ENCODE results near the gene GPR55.

Gene GPR55

DNA sequence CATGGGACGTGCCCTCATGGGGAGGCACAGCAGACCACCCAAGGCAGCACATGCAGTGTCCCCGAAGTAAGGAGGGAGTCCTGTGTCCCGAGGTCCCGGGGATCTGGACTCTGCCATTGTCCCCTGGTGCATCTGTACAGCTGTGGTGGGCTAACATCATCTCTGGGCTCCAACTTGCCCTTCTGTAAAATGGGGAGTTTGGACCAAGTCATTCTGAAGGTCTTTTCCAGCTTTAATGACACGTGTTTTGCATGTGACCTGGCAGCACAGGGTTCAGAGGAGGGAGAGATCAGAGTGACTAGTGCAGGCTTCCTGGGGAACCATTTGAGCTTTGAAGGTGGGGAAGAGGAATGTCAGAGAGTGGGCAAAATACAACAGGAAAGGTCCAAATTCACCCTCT, 38.8 kb downstream of the GPR55 start:
- H3K27ac ChIP-seq: no peak overlapping the region
- TF ChIP-seq, protein P1, sequence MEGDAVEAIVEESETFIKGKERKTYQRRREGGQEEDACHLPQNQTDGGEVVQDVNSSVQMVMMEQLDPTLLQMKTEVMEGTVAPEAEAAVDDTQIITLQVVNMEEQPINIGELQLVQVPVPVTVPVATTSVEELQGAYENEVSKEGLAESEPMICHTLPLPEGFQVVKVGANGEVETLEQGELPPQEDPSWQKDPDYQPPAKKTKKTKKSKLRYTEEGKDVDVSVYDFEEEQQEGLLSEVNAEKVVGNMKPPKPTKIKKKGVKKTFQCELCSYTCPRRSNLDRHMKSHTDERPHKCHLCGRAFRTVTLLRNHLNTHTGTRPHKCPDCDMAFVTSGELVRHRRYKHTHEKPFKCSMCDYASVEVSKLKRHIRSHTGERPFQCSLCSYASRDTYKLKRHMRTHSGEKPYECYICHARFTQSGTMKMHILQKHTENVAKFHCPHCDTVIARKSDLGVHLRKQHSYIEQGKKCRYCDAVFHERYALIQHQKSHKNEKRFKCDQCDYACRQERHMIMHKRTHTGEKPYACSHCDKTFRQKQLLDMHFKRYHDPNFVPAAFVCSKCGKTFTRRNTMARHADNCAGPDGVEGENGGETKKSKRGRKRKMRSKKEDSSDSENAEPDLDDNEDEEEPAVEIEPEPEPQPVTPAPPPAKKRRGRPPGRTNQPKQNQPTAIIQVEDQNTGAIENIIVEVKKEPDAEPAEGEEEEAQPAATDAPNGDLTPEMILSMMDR (conservative IDR thresholded peaks at IDR 0.05): no peak

DNA sequence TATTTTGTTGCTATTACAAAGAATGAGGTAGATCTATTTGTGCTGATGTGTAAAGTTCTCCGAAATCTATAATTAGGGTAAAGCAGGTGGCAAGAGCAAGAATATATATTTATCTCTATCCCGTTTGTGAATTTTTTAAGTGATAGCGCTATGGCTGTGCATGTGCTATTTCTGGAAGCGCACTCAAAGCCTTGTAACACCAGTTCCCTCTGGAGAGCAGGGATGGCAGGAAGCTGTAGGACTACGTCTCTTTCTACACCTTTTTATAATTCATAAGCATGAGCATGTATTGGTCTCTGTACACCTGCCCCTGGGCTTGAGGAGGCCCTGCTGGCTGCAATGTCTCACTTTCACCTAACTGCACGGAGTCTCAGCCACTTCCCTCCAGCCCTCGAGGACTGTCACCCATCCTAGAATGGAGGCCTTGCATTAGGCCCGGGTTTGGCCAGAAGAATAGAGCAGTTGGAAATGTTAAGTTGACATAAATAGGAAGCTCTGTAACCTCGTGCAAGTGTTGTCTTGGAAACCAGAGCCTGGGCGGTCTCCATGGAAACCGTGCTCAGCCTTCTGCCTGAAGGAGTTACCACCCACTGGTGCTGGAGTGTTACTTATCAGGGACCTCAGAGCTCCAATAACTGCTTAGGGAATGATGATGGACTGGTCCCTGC, 39.4 kb downstream of the GPR55 start:
- TF ChIP-seq, protein P1 (conservative IDR thresholded peaks at IDR 0.05): no peak
- no peak overlapping the region for H3K27ac ChIP-seq

DNA sequence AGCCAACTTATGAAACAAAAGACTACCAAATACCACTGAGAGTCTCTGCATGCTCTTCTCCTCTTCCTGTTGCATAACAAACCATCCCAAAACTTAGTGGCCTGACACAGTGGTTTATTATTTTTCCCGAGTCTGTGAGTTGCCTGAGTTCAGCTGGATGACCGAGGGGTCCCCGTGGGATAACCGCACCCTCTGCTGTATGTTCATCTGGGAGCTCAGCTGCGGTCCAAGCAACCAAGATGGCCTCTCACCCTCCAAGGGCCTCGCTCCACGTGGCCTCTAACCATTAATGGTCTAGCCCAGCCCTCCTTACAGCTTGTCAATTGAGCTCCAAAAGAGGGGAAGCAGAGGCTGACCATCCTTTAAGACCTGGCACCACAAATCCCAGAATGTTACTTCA, 43.2 kb downstream of the GPR55 start:
- no peak overlapping the region for H3K27ac ChIP-seq
- TF ChIP-seq, protein P1 (conservative IDR thresholded peaks at IDR 0.05): no peak

DNA sequence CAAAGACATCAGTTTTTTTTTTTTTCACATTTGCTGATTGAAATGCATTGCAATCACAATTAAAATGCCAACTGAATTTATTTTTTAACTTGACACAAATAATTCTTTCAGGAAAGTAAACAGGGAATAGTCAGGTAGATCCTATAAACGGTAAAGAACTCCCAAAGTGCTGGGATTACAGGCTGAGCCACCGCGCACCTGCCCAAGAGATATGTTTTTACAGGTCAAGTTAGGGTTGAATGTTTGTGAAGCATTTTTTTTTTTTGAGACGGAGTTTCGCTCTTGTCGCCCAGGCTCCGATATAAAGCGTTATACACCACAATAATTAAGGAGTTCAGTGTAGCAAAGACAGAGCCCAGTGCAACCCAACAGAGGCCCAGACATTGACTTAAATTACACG, 45.2 kb downstream of the GPR55 start:
- H3K27ac ChIP-seq: no peak overlapping the region
- TF ChIP-seq, protein P1 (conservative IDR thresholded peaks at IDR 0.05): no peak

DNA sequence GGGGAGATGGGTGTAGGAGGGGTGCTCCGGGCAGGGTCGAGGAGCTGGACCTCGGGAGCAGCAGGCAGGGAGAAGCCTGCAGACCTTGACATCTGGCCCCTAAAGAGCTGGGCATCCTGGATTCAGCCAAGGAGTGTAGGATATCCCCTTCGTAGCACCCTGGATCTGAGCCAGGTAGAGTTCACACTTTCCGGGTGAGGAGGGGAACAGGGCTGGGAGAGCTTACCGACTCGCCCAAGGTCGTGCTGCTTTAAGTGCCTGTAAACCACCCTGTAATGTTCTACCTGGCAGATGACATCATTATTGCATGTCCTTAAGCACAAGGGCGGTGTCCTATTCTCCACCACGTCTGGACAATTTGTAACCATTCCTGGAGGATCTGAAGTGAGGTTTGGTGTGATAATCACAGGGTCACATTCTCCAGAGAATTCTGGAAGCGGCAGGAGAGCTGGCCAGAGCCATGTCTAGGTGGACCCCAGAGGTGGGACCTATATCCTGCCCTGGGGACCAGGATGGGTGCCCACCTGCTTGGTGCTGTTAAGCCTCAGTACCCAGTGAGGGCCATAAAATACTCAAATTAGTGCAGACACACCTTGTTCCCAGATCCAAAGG, 45.7 kb downstream of the GPR55 start:
- TF ChIP-seq, protein P1 (conservative IDR thresholded peaks at IDR 0.05): no peak
- H3K27ac ChIP-seq: no peak overlapping the region

DNA sequence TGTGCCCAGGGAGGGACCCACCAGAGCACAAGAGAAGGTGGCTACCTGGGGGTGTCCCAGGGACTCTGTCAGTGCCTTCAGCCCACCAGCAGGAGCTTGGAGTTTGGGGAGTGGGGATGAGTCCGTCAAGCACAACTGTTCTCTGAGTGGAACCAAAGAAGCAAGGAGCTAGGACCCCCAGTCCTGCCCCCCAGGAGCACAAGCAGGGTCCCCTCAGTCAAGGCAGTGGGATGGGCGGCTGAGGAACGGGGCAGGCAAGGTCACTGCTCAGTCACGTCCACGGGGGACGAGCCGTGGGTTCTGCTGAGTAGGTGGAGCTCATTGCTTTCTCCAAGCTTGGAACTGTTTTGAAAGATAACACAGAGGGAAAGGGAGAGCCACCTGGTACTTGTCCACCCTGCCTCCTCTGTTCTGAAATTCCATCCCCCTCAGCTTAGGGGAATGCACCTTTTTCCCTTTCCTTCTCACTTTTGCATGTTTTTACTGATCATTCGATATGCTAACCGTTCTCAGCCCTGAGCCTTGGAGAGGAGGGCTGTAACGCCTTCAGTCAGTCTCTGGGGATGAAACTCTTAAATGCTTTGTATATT, 46.3 kb downstream of the GPR55 start:
- no peak overlapping the region for H3K27ac ChIP-seq
- TF ChIP-seq, protein P1 (conservative IDR thresholded peaks at IDR 0.05): no peak

DNA sequence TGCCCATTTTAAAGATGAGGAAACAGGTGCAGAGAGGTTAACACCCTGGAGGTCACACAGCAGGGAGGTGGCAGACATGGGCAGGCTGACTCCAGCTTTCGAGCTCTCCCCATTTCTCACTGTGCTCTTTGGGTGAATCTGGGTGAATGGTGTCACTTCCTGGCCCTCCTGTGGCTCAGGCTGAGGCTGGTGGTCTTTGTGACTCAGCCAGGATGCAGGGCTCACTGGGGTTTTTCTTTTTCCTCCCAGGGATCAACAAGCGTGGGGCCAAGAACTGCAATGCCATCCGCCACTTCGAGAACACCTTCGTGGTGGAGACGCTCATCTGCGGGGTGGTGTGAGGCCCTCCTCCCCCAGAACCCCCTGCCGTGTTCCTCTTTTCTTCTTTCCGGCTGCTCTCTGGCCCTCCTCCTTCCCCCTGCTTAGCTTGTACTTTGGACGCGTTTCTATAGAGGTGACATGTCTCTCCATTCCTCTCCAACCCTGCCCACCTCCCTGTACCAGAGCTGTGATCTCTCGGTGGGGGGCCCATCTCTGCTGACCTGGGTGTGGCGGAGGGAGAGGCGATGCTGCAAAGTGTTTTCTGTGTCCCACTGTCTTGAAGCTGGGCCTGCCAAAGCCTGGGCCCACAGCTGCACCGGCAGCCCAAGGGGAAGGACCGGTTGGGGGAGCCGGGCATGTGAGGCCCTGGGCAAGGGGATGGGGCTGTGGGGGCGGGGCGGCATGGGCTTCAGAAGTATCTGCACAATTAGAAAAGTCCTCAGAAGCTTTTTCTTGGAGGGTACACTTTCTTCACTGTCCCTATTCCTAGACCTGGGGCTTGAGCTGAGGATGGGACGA, 47.1 kb downstream of the GPR55 start:
- TF ChIP-seq, protein P1 (conservative IDR thresholded peaks at IDR 0.05): no peak
- H3K27ac ChIP-seq: no peak overlapping the region
